NCI-H446 (cell line): ENCODE results near the gene PCDHA1.
A peak's percentile ranks its signal among the peaks of the same experiment; 100 is the strongest.
"Not testable (repeated sequence)": the region's sequence is repeated elsewhere in the genome, so short reads cannot be mapped to it uniquely, and the experiment has no call there.

Experiments used
- DNase-seq, 2 experiments: peaks; one replicate each; lab custom pipeline; 2025; lab: John Stamatoyannopoulos, UW

PCDHA1 gene

GRCh38 chr5:140785905-140786686 is at the start of gene PCDHA1:
Gene PCDHA1 (plus strand): TSS chr5:140786140.
- peak in 1 of 2 experiments; percentile 61 for DNase-seq

DNA sequence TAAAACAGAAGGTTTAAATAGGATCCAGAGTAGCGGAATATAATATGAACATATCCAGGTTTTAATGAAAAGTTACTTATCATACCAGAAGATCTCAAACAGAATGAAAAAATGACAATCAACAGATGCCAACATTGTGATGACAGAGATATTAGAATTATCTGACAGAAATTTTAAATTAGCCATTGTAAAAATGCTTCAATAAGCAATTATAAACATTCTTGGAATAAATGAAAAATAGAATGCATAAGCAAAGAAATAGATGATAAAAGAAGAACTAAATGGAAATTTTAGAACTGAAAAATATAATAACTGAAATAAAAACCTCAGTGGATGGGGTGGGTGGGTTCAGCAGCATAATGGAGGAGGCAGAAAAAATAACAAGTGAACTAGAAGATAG is 48.5 kb upstream of the PCDHA1 start:
- no peak for DNase-seq

GRCh38 chr5:140741967-140742366 is 44.0 kb upstream of the PCDHA1 start:
- DNase-seq, result no peak

DNA sequence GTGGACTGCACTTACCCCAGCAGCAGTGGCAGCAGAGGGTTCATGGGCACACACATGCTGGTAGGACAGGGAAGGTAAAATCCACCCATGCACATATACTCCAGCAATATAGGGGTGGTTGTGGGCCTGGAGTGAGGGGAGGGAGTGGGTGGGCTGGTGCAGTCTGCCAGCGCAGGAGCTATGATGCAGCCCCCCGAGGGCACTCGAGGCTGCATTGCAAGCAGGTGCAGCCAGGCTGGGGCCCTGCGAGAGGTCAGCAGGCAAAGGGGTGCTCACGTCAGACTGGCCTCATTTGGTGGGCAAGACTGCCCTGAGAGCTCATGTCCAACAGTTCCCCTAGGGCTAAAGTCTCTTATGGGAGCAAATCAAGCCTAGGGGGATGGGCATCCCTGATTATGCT is 32.4 kb upstream of the PCDHA1 start:
- DNase-seq, result no peak

DNA sequence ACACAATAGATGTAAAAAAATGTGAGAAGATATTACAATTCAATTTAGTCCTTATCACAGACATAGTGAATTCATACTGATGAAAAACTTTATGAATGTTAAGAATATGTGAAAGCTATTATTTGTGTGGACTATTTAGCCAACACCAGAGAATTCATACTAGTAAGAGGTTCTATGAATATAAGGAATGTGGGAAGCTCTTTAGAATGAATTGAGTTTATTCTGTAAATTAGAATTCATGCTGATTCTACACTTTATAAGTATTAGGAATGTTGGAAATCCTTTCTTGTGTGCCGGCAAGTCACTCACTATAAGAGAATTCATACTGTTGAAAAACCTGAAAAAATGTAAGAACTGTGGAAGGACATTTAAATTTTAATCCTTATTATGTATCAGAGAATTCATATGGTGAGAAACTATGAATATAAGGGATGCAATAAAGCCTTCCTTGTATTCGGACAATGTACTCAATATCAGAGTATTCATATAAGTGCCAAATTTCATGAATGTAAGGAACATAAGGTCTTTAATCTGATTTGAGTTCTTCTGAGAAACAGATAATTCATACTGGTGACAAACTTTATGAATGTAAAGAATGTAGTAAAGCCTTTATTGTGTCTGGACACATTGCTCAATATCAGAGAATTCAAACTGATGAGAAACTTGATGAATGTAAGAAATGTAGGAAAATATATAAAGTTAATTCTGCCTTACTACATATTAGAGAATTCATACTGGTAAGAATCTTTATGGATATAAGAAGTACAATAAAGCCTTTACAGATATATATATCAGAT is 21.6 kb upstream of the PCDHA1 start:
- DNase-seq, result no peak

DNA sequence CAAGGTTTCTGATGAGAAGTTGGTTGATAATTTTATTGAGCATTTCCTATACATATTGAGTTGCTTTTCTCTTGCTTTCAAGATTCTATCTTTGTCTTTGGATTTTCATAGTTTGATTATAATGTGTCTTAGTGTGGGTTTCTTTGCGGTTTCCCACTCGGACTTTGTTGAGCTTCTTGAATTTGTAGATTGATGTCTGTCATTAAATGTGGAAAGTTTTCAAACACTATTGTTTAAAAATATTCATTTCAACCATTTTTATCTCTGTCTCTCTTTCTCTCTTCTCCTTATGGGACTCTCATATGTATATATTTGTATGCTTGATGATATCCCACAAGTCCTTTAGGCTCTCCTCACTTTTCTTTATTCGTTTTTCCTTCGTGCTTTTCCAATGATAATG is 18.5 kb upstream of the PCDHA1 start:
- DNase-seq, result no peak

- no peak for DNase-seq
Measured at GRCh38 chr5:140780512-140780911, 5.4 kb upstream of the PCDHA1 start.

- not testable (repeated sequence) for DNase-seq
Measured at GRCh38 chr5:140787422-140787821, 1.5 kb downstream of the PCDHA1 start.

- not testable (repeated sequence) for DNase-seq
Measured at GRCh38 chr5:140787849-140788504, 2.0 kb downstream of the PCDHA1 start.

DNA sequence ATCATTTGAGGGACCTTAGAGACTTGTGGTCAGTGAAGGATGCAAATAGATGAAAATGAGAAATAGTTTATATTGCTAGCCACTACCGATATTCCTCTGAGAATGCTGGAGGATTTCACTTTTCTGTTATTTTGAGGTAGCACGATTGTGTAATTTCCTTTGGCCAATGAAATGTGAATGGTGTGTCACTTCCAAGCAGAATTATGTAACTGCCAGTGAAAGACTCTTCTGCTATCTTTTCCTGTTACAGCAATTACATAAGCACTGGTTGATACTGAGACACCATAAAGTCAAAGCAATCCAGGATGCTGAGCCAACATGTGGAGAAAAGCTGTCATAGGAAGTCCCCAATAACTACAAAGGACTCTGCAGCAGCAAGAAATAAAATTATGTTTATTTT is 5.1 kb downstream of the PCDHA1 start:
- DNase-seq, result no peak

- DNase-seq, result peak; percentile 30 to 78
Measured at GRCh38 chr5:140794595-140795258, 8.8 kb downstream of the PCDHA1 start, which contains the start of gene PCDHA2. Gene PCDHA2 (plus strand): TSS chr5:140794852.

DNA sequence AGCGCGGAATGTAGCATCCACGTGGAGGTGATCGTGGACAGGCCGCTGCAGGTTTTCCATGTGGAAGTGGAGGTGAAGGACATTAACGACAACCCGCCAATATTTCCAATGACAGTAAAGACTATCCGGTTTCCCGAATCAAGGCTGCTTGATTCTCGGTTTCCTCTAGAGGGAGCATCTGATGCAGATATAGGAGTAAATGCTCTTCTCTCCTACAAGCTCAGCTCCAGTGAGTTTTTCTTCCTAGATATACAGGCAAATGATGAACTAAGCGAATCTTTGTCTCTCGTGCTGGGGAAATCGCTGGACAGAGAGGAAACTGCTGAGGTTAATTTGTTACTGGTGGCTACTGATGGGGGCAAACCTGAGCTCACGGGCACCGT is 9.3 kb downstream of the PCDHA1 start:
- peak; percentile 43 to 55 for DNase-seq

- not testable (repeated sequence) for DNase-seq
Measured at GRCh38 chr5:140796072-140796717, 10.3 kb downstream of the PCDHA1 start.

- DNase-seq, result no peak
Measured at GRCh38 chr5:140796718-140797095, 10.8 kb downstream of the PCDHA1 start.

DNA sequence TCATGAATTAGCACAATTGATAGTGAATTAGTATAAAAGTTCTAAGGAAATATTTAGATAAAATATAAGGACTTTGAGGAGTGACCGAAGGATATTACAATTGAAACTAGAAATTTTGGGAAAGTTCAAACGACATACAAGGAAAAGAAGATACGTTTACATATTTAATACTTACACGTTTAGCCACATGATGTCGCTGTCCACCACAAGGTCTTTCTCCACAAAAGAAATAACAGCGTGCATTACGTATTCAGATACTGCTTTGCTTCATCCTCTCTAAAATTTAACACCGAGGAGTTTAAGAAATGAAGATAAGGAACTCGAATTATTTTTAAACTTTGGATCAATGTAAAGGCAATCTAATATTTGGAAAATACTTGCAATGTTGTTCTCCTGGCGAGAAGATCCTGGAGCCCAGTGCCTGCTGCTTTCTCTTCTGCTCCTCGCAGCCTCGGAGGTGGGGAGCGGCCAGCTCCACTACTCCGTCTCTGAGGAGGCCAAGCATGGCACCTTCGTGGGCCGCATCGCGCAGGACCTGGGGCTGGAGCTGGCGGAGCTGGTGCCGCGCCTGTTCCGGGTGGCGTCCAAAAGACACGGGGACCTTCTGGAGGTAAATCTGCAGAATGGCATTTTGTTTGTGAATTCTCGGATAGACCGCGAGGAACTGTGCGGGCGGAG is 15.0 kb downstream of the PCDHA1 start, which contains the start of gene PCDHA3:
TSS of gene PCDHA3 (plus strand) at position 242 of the 678 bp plus-strand sequence.
- no peak for DNase-seq

- no peak for DNase-seq
Measured at GRCh38 chr5:140801494-140801841, 15.5 kb downstream of the PCDHA1 start.

GRCh38 chr5:140802381-140802780 is 16.4 kb downstream of the PCDHA1 start:
- DNase-seq, result not testable (repeated sequence)

DNA sequence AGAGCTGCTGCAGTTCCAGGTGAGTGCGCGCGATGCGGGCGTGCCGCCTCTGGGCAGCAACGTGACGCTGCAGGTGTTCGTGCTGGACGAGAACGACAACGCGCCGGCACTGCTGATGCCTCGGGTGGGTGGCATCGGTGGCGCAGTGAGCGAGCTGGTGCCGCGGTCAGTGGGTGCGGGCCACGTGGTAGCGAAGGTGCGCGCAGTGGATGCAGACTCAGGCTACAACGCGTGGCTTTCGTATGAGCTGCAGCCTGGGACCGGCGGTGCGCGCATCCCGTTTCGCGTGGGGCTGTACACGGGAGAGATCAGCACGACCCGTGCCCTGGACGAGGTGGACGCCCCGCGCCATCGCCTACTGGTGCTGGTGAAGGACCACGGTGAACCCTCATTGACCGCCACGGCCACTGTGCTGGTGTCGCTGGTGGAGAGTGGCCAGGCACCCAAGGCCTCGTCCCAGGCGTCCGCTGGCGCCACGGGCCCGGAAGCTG is 16.9 kb downstream of the PCDHA1 start:
- no peak for DNase-seq

DNA sequence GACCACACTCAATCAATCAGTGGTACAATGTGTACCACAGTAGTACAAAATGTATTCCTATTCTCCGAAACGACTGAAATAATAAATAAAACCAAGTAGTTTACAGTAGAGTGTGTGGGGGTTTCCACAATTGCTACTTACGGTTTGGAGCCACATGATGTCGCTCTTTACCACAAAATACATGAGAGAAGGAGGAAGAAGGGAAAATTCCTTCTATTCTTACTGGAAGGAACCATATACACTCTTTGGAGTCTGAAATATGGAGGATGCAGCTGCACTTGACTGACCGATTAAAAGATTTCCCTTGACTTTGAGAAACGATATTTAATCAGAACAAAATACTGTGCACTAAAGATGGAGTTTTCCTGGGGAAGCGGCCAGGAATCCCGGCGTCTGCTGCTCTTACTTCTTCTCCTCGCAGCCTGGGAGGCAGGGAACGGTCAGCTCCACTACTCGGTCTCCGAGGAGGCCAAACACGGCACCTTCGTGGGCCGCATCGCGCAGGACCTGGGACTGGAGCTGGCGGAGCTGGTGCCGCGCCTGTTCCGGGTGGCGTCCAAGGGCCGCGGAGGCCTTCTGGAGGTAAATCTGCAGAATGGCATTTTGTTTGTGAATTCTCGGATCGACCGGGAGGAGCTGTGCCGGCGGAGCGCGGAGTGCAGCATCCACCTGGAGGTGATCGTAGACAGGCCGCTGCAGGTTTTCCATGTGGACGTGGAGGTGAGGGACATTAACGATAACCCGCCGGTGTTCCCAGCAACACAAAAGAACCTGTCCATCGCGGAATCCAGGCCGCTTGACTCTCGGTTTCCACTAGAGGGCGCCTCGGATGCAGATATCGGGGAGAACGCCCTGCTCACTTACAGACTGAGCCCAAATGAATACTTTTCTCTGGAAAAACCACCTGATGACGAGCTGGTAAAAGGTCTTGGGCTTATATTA is 21.2 kb downstream of the PCDHA1 start, which contains the start of gene PCDHA4:
TSS of gene PCDHA4 (plus strand) at position 235 of the 942 bp plus-strand sequence.
- DNase-seq, result no peak
